ENCODE results near the gene KLK8.

GRCh38 chr19:51002542-51003311, 1.3 kb upstream of the KLK8 start:
- TF ChIP-seq GATA2 (IDR thresholded peaks at IDR 0.05; ENCODE audit: low read depth, low read length) (no peak), GATA3 (IDR thresholded peaks at IDR 0.05; ENCODE audit: low read depth, low read length) (no peak)

Data from SH-SY5Y (cell line).